ENCODE results near the gene PIPOX. TPM values are rescaled to one million over a fixed set of nuclear protein-coding genes. Genes with fewer than 3 reads are reported as not detected.

Gene PIPOX
- total RNA-seq, 6 donors from 2014 or later: 0.91 to 3.6 (median 2.2) TPM; not detected in 2

- 6 to 11% methylated on average over 17 to 37 of the region's 43 CpGs for WGBS, 2 donors
Observed at GRCh38 chr17:29005936-29006511, 36.9 kb upstream of the PIPOX start, which contains the start of gene SEZ6. Gene SEZ6 (minus strand): TSS chr17:29006033. CDS start chr17:29005869, 164 bp downstream.

GRCh38 chr17:29007456-29007855 lies 35.5 kb upstream of the PIPOX start:
- no peak overlapping the region for H3K4me3 ChIP-seq
- TF ChIP-seq CTCF (IDR thresholded peaks at IDR 0.05): no peak
- no peak for TF ChIP-seq POLR2AphosphoS5 (IDR thresholded peaks at IDR 0.05)
- no peak for TF ChIP-seq EP300 (IDR thresholded peaks at IDR 0.05)
- no peak for TF ChIP-seq POLR2A (IDR thresholded peaks at IDR 0.05)
- no peak for ATAC-seq (ENCODE audit: low FRiP score in 2 of 2)
- H3K9me3 ChIP-seq: no peaks in the 10 kb centered on the region
- no peaks in the 10 kb centered on the region for H3K36me3 ChIP-seq
- 30 to 42% methylated on average over 2 of the region's 2 CpGs for WGBS, 2 donors
- H3K4me1 ChIP-seq: peaks cover 0 to 11% (median 7%) of the 10 kb centered on the region in 4 donors
- H3K27me3 ChIP-seq: peaks cover 0 to 32% (median 13%) of the 10 kb centered on the region in 4 donors
- no peak for DNase-seq
- H3K27ac ChIP-seq: no peak overlapping the region

More at GRCh38 chr17:29005936-29006511, 36.9 kb upstream of the PIPOX start, which contains the start of gene SEZ6:
- Histone ChIP-seq H3K36me3 (no peaks in the 10 kb centered on the region), H3K4me1 (peaks cover 0 to 11% (median 7%) of the 10 kb centered on the region in 4 donors), H3K27ac (no peak within 1 kb of the TSS), H3K4me3 (peak within 1 kb of the TSS in 1 of 4 donors; percentile 5), H3K27me3 (peaks cover 0 to 32% (median 13%) of the 10 kb centered on the region in 4 donors), H3K9me3 (no peaks in the 10 kb centered on the region)
- TF ChIP-seq POLR2A (IDR thresholded peaks at IDR 0.05): no peak
- peak in 4 of 6 experiments; percentile 20 to 49 (median 34) for TF ChIP-seq CTCF (IDR thresholded peaks at IDR 0.05)
- ATAC-seq (ENCODE audit: low FRiP score in 2 of 2) (peak; percentile 74 to 88), DNase-seq (peak; percentile 50 to 95)

GRCh38 chr17:29007860-29008455 lies 35.0 kb upstream of the PIPOX start:
- no peak for ATAC-seq (ENCODE audit: low FRiP score in 2 of 2)
- H3K4me1 ChIP-seq: peaks cover 0 to 11% (median 7%) of the 10 kb centered on the region in 4 donors
- TF ChIP-seq CTCF (IDR thresholded peaks at IDR 0.05) (no peak), POLR2A (IDR thresholded peaks at IDR 0.05) (no peak), EP300 (IDR thresholded peaks at IDR 0.05) (no peak), POLR2AphosphoS5 (IDR thresholded peaks at IDR 0.05) (no peak)
- no peaks in the 10 kb centered on the region for H3K36me3 ChIP-seq
- H3K27ac ChIP-seq: no peak overlapping the region
- 37 to 47% methylated on average over 2 of the region's 2 CpGs for WGBS, 2 donors
- no peak overlapping the region for H3K4me3 ChIP-seq
- no peak for DNase-seq
- peaks cover 0 to 32% (median 13%) of the 10 kb centered on the region in 4 donors for H3K27me3 ChIP-seq
- H3K9me3 ChIP-seq: no peaks in the 10 kb centered on the region

GRCh38 chr17:29008591-29008990 lies 34.4 kb upstream of the PIPOX start:
- DNase-seq: no peak
- Histone ChIP-seq H3K4me3 (no peak overlapping the region), H3K27me3 (peaks cover 0 to 29% (median 13%) of the 10 kb centered on the region in 4 donors), H3K4me1 (peaks cover 0 to 11% (median 7%) of the 10 kb centered on the region in 4 donors), H3K9me3 (no peaks in the 10 kb centered on the region), H3K27ac (no peak overlapping the region), H3K36me3 (no peaks in the 10 kb centered on the region)
- no peak for ATAC-seq (ENCODE audit: low FRiP score in 2 of 2)
- no peak for TF ChIP-seq CTCF (IDR thresholded peaks at IDR 0.05)
- TF ChIP-seq POLR2AphosphoS5 (IDR thresholded peaks at IDR 0.05): no peak
- no peak for TF ChIP-seq EP300 (IDR thresholded peaks at IDR 0.05)
- WGBS, 2 donors: 54 to 69% methylated on average over 3 of the region's 3 CpGs
